H9 (cell line): Measurements from ENCODE around the gene AMDHD2. TPM values are rescaled to one million over a fixed set of nuclear protein-coding genes. Genes with fewer than 3 reads are reported as not detected.

Experiments used
- DNase-seq: peaks from one replicate; pipeline ENCODE4 v3.0.0-alpha.2; 2017
- H2AFZ ChIP-seq: one replicate; pipeline ENCODE4 v1.6.1; 2013; ENCODE audit warnings: mild to moderate bottlenecking, low read length, control low read depth, moderate library complexity
- H2AK5ac ChIP-seq: 2 replicates; pipeline ENCODE4 v1.6.1; 2013; ENCODE audit warnings: low read length, control low read depth, mixed read lengths; ENCODE audit not compliant: insufficient read length
- H2BK120ac ChIP-seq: one replicate; pipeline ENCODE4 v1.6.1; 2013; ENCODE audit warnings: low read depth, mild to moderate bottlenecking, low read length, control low read depth, inconsistent platforms; ENCODE audit not compliant: poor library complexity, severe bottlenecking
- H2BK12ac ChIP-seq: 2 replicates; pipeline ENCODE4 v1.6.1; 2013; ENCODE audit warnings: low read length, control low read depth, mixed read lengths, low read depth; ENCODE audit not compliant: insufficient read length
- H2BK15ac ChIP-seq: 2 replicates; pipeline ENCODE4 v1.6.1; 2013; ENCODE audit warnings: low read depth, low read length, control low read depth
- H2BK20ac ChIP-seq: one replicate; pipeline ENCODE4 v1.6.1; 2013; ENCODE audit warnings: low read depth, mild to moderate bottlenecking, low read length, control low read depth, inconsistent platforms; ENCODE audit not compliant: poor library complexity, severe bottlenecking
- H2BK5ac ChIP-seq: 2 replicates; pipeline ENCODE4 v1.6.1; 2013; ENCODE audit warnings: low read length, control low read depth, mixed read lengths; ENCODE audit not compliant: insufficient read length
- H3K14ac ChIP-seq: 2 replicates; pipeline ENCODE4 v1.6.1; 2013; ENCODE audit warnings: low read length, control low read depth; ENCODE audit not compliant: insufficient read depth
- H3K18ac ChIP-seq: 2 replicates; pipeline ENCODE4 v1.6.1; 2013; ENCODE audit warnings: low read depth, mild to moderate bottlenecking, mixed read lengths, low read length, control low read depth; ENCODE audit not compliant: insufficient read length
- H3K23ac ChIP-seq: 2 replicates; pipeline ENCODE4 v1.6.1; 2013; ENCODE audit warnings: low read length, control low read depth, mixed read lengths, low read depth; ENCODE audit not compliant: insufficient read length
- H3K23me2 ChIP-seq: 2 replicates; pipeline ENCODE4 v1.6.1; 2013; ENCODE audit warnings: low read depth, mild to moderate bottlenecking, mixed read lengths, low read length, control low read depth; ENCODE audit not compliant: insufficient read length, poor library complexity, severe bottlenecking
- H3K27ac ChIP-seq: 2 replicates; pipeline ENCODE4 v1.5.1; 2013; ENCODE audit warnings: low read length, control low read depth, mixed read lengths, low read depth; ENCODE audit not compliant: insufficient read length
- H3K27me3 ChIP-seq: 2 replicates; pipeline ENCODE4 v1.6.1; 2013; ENCODE audit warnings: low read length, control low read depth, inconsistent platforms; ENCODE audit not compliant: insufficient read depth
- H3K4ac ChIP-seq: 2 replicates; pipeline ENCODE4 v1.6.1; 2013; ENCODE audit warnings: low read depth, mild to moderate bottlenecking, control low read depth, inconsistent platforms, low read length, moderate library complexity
- H3K4me1 ChIP-seq: 2 replicates; pipeline ENCODE4 v1.6.1; 2013; ENCODE audit warnings: low read length, control low read depth, inconsistent platforms; ENCODE audit not compliant: insufficient read depth
- H3K4me2 ChIP-seq: 2 replicates; pipeline ENCODE4 v1.6.1; 2013; ENCODE audit warnings: low read length, control low read depth, mixed read lengths; ENCODE audit not compliant: insufficient read length, insufficient read depth
- H3K56ac ChIP-seq: 2 replicates; pipeline ENCODE4 v1.6.1; 2013; ENCODE audit warnings: low read depth, mild to moderate bottlenecking, mixed read lengths, low read length, control low read depth; ENCODE audit not compliant: insufficient read length
- H3K79me1 ChIP-seq: 2 replicates; pipeline ENCODE4 v1.6.1; 2013; ENCODE audit warnings: low read depth, mild to moderate bottlenecking, moderate library complexity, low read length, control low read depth, inconsistent platforms; ENCODE audit not compliant: insufficient read depth, poor library complexity, severe bottlenecking
- H3K79me2 ChIP-seq: 2 replicates; pipeline ENCODE4 v1.6.1; 2013; ENCODE audit warnings: low read length, control low read depth, inconsistent platforms; ENCODE audit not compliant: insufficient read depth
- H3K9ac ChIP-seq: 2 replicates; pipeline ENCODE4 v1.6.1; 2013; ENCODE audit warnings: low read length, control low read depth, mixed read lengths; ENCODE audit not compliant: insufficient read length; ENCODE audit errors: extremely low read depth
- H3K9me3 ChIP-seq: one replicate; pipeline ENCODE4 v1.6.1; 2013; ENCODE audit warnings: low read depth, low read length, inconsistent platforms; ENCODE audit not compliant: control insufficient read depth
- H3T11ph ChIP-seq: one replicate; pipeline ENCODE4 v1.6.1; 2013; ENCODE audit warnings: mild to moderate bottlenecking, low read length, control low read depth, inconsistent platforms
- H4K20me1 ChIP-seq: one replicate; pipeline ENCODE4 v1.6.1; 2013; ENCODE audit not compliant: control insufficient read depth, insufficient read length, insufficient read depth
- H4K5ac ChIP-seq: 2 replicates; pipeline ENCODE4 v1.6.1; 2013; ENCODE audit warnings: low read depth, mild to moderate bottlenecking, mixed read lengths, low read length, control low read depth; ENCODE audit not compliant: insufficient read length
- H4K8ac ChIP-seq: replicated peaks from 2 replicates; pipeline ENCODE4 v1.6.1; 2013; ENCODE audit warnings: low read length, control low read depth, mixed read lengths, low read depth; ENCODE audit not compliant: insufficient read length
- H4K91ac ChIP-seq: 2 replicates; pipeline ENCODE4 v1.6.1; 2013; ENCODE audit warnings: low read depth, mild to moderate bottlenecking, moderate library complexity, mixed read lengths, low read length, control low read depth; ENCODE audit not compliant: insufficient read length
- H3K27ac Mint-ChIP-seq, 3 experiments: 2 replicates in 2 of 3; 3 replicates in 1 of 3; pipeline ENCODE4 v1.8.0; 2020 to 2021; ENCODE audit warnings: mixed read lengths in 3 of 3, mild to moderate bottlenecking in 1 of 3, moderate library complexity in 1 of 3
- H3K27me3 Mint-ChIP-seq: 2 replicates; pipeline ENCODE4 v1.8.0; 2021; ENCODE audit warnings: low read depth, mild to moderate bottlenecking, moderate library complexity, mixed read lengths
- H3K36me3 Mint-ChIP-seq, 3 experiments: 2 replicates in 2 of 3; 3 replicates in 1 of 3; pipeline ENCODE4 v1.8.0; 2020 to 2021; ENCODE audit warnings: low read depth in 3 of 3, mixed read lengths in 3 of 3; ENCODE audit not compliant: insufficient read depth in 1 of 3
- H3K4me1 Mint-ChIP-seq, 2 experiments: 2 replicates each; pipeline ENCODE4 v1.8.0; 2020; ENCODE audit warnings: mixed read lengths in 2 of 2
- H3K4me3 Mint-ChIP-seq, 2 experiments: 2 replicates in 1 of 2; 3 replicates in 1 of 2; pipeline ENCODE4 v1.8.0; 2020 to 2021; ENCODE audit warnings: mild to moderate bottlenecking in 2 of 2, mixed read lengths in 2 of 2, moderate library complexity in 1 of 2
- H3K9me3 Mint-ChIP-seq, 2 experiments: 2 replicates in 1 of 2; 3 replicates in 1 of 2; pipeline ENCODE4 v1.8.0; 2020; ENCODE audit warnings: mild to moderate bottlenecking in 2 of 2, mixed read lengths in 2 of 2, moderate library complexity in 1 of 2
- CTCF ChIP-seq: fragments of 200-600 bp; sonication (generic); conservative IDR thresholded peaks from 3 replicates; pipeline ENCODE4 v1.8.0; 2021; ENCODE audit warnings: antibody characterized with exemption, mild to moderate bottlenecking
- WGBS: extraction: QIAGEN DNeasy Blood & Tissue Kit; methylation state at CpG from one replicate; pipeline ENCODE4 v1.1.7; 2013; ENCODE audit warnings: missing lambda C conversion rate, low lambda C conversion rate, mixed read lengths; ENCODE audit not compliant: insufficient read length; ENCODE audit errors: extremely low coverage; 5-methylcytosine and 5-hydroxymethylcytosine counted together
- total RNA-seq: library from RNA; stranded (reverse); gene quantifications from 2 replicates; pipeline ENCODE4 v1.2.1, GENCODE V29; 2021

Gene AMDHD2
- total RNA-seq, 1 experiment from 2014 or later = 61.5 TPM

GRCh38 chr16:2471016-2471652 lies 49.0 kb upstream of the AMDHD2 start, which contains the start of gene NTN3:
Gene NTN3 (plus strand): TSS chr16:2471297. CDS start chr16:2471702, 405 bp downstream.
- Mint-ChIP-seq H3K9me3 (no peaks in the 10 kb centered on the region), H3K4me3 (peak within 1 kb of the TSS; percentile 17 to 56; a peak in 4 of 5 replicates), H3K36me3 (no peaks in the 10 kb centered on the region), H3K4me1 (peaks cover 25 to 30% of the 10 kb centered on the region in 2 experiments), H3K27me3 (peaks cover 40% of the 10 kb centered on the region), H3K27ac (no peak within 1 kb of the TSS)
- Histone ChIP-seq H3T11ph (no peak within 1 kb of the TSS), H3K9me3 (no peaks in the 10 kb centered on the region), H3K18ac (no peak within 1 kb of the TSS), H2BK20ac (no peak within 1 kb of the TSS), H3K9ac (no peak within 1 kb of the TSS), H3K4me1 (no peaks in the 10 kb centered on the region), H2AFZ (no peak within 1 kb of the TSS), H4K8ac (no peak within 1 kb of the TSS), H4K91ac (no peak within 1 kb of the TSS), H2AK5ac (no peak within 1 kb of the TSS), H2BK5ac (no peak within 1 kb of the TSS), H3K4ac (no peak within 1 kb of the TSS), H4K20me1 (no peaks in the 10 kb centered on the region), H3K79me1 (no peaks in the 10 kb centered on the region), H3K79me2 (no peaks in the 10 kb centered on the region), H3K27ac (no peak within 1 kb of the TSS), H2BK120ac (no peak within 1 kb of the TSS), H3K23me2 (peaks cover 15% of the 10 kb centered on the region), H3K4me2 (peak within 1 kb of the TSS; percentile 8), H2BK12ac (no peak within 1 kb of the TSS), H3K27me3 (peaks cover 18% of the 10 kb centered on the region; the same call in 1 of the 2 replicates), H3K56ac (no peak within 1 kb of the TSS), H4K5ac (no peak within 1 kb of the TSS), H3K14ac (no peak within 1 kb of the TSS), H2BK15ac (no peak within 1 kb of the TSS), H3K23ac (no peak within 1 kb of the TSS)
- TF ChIP-seq CTCF = no peak
- DNase-seq = peak; percentile 67
- no CpG with 5 or more reads among the region's 59 CpGs for WGBS
